Endothelial cell of umbilical vein (primary cell): ENCODE data around the gene C11orf24.
"Not testable (repeated sequence)": the region's sequence is repeated elsewhere in the genome, so short reads cannot be mapped to it uniquely, and the experiment has no call there.

Source experiments
- CTCF ChIP-seq, 2 donors: IDR thresholded peaks; 1 replicate in 1 of 2; 2 replicates in 1 of 2; pipeline ENCODE4 v1.5.1; 2011; ENCODE audit warnings: low read length in 2 of 2, mild to moderate bottlenecking in 2 of 2, moderate library complexity in 2 of 2, control low read depth in 1 of 2, inconsistent platforms in 1 of 2, low read depth in 1 of 2; ENCODE audit not compliant: insufficient read depth in 1 of 2; ENCODE audit errors: extremely low read depth in 1 of 2
- EZH2 ChIP-seq: IDR thresholded peaks from 2 replicates; pipeline ENCODE4 v1.6.1; 2012; ENCODE audit warnings: borderline replicate concordance, low read depth, mild to moderate bottlenecking, moderate library complexity, low read length, inconsistent platforms; ENCODE audit not compliant: severe bottlenecking
- GATA2 ChIP-seq: IDR thresholded peaks from 2 replicates; pipeline ENCODE4 v1.7.0; 2011; ENCODE audit warnings: low read depth, mild to moderate bottlenecking, moderate library complexity, mixed read lengths, low read length; ENCODE audit not compliant: insufficient read length, insufficient read depth
- MAX ChIP-seq: IDR thresholded peaks from 2 replicates; pipeline ENCODE4 v1.6.1; 2011; ENCODE audit not compliant: insufficient read depth, insufficient read length
- POLR2A ChIP-seq: IDR thresholded peaks from 2 replicates; pipeline ENCODE4 v1.6.1; 2012; ENCODE audit warnings: low read depth, mild to moderate bottlenecking, control low read depth, low read length
- POLR2AphosphoS5 ChIP-seq: IDR thresholded peaks from 2 replicates; pipeline ENCODE4 v1.6.1; 2012; ENCODE audit warnings: low read depth, mild to moderate bottlenecking, control low read depth, low read length, moderate library complexity; ENCODE audit not compliant: insufficient read depth

- not testable (repeated sequence) for TF ChIP-seq MAX; POLR2A; CTCF (IDR thresholded peaks at IDR 0.05; ENCODE audit: extremely low read depth in 1 of 2, insufficient read depth in 1 of 2, low read depth in 1 of 2, low read length in 2 of 2); EZH2; GATA2; POLR2AphosphoS5
Measured at GRCh38 chr11:68299517-68299879, 27.7 kb upstream of the C11orf24 start.
